HG02798 (cell line): Measurements from ENCODE around the gene TBK1.
"Not testable (repeated sequence)": the region's sequence is repeated elsewhere in the genome, so short reads cannot be mapped to it uniquely, and the experiment has no call there.

Experiments used
- ATAC-seq: cut with Tn5 transposase; IDR thresholded peaks from one replicate; pipeline ENCODE4 v1.9.1; 2021; ENCODE audit warnings: mild to moderate bottlenecking; ENCODE audit not compliant: unreplicated experiment, poor library complexity

Gene TBK1

DNA sequence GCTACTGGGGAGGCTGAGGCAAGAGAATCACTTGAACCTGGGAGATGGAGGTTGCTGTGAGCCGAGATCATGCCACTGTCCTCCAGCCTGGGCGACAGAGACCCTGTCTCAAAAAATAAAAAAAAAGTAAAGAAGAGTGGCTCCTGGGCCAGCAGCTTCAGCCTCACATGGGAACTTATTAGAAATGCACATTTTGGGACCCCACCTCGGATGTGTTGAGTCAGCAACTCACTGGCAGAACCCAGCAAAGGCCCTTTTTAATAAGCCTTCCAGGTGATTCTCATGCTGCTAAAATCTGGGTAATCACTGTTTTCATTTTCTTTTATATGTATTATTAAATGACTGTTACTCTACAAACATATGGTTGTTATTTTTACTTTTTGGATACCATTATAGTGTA is 41.6 kb downstream of the TBK1 start:
- no peak for ATAC-seq

- no peak for ATAC-seq
Measured at GRCh38 chr12:64494998-64495729, 43.2 kb downstream of the TBK1 start.

GRCh38 chr12:64496839-64497400 is 45.0 kb downstream of the TBK1 start:
- no peak for ATAC-seq

DNA sequence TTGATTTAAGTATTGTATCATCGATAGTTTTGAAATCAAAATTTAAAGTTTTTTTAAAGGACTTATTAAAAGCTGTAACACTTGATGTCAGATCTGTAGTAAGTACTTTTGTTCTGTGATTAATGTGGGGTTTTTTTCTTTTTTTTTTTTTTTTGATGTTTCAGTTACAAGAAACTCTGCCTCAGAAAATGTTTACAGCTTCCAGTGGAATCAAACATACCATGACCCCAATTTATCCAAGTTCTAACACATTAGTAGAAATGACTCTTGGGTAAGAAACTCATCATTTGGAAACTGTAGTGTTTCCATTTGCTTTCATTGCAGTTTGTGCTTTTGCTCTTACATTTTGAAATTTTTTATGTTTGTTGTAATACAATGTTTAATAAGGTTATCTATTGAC is 45.6 kb downstream of the TBK1 start:
- ATAC-seq: no peak

GRCh38 chr12:64497903-64498302 is 46.0 kb downstream of the TBK1 start:
- ATAC-seq: no peak

DNA sequence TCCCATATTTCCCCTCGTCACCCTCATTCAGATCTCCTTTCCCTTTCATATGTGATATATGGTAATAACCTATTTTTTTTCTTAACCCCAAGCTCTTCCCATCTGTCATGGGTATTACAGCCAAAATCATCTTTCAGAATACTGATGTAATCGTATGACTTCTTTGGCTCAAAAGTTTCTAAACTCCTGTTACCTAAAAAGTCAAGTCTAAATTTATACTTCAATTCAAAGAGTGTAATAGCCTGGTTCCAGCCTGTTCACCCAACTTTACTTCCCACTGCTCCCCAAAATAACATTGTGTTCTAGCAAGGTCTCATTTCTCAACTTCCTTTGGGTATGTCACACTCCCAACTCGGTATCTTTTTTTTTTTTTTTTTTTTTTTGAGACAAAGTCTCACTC is 48.5 kb downstream of the TBK1 start:
- no peak for ATAC-seq

GRCh38 chr12:64501486-64501885 is 49.6 kb downstream of the TBK1 start:
- ATAC-seq: no peak

DNA sequence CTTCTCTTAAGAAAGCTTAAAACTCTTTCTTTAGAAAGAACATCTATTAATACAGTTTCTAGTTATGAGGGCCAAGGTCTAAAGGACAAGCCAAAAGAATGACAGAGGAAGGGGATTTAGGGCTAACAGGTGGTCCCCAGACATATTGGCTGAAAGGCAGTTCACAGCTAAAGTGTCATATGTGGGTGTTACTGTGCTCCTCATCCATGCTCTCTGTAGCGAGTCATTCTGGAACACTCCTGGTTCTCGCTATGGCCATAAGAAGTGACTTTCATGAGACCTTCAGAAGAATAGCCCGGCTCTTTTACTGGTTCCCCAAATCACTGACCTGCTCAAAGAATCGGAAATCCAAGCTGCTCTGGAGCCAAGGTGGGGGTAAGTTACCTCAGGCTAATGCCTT is 55.0 kb downstream of the TBK1 start:
- no peak for ATAC-seq

- ATAC-seq: no peak
Measured at GRCh38 chr12:64510667-64511066, 58.7 kb downstream of the TBK1 start.

DNA sequence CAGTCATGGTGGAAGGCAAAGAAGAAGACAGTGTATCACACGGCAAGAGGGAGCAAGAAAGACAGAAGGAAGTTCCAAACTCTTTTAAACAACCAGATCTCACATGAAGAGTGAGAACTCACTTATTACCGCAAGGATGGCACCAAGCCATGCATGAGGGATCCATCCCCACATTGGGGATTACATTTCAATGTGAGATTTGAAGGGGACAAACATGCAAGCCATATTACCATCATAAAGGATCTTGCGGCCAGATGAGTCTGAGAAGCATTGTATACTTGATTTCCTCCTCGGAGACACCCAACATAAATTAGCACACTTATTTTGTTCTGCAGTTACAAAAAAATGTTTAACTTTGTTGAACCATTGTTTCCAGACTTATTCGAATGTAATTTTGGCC is 66.5 kb downstream of the TBK1 start:
- ATAC-seq: no peak

DNA sequence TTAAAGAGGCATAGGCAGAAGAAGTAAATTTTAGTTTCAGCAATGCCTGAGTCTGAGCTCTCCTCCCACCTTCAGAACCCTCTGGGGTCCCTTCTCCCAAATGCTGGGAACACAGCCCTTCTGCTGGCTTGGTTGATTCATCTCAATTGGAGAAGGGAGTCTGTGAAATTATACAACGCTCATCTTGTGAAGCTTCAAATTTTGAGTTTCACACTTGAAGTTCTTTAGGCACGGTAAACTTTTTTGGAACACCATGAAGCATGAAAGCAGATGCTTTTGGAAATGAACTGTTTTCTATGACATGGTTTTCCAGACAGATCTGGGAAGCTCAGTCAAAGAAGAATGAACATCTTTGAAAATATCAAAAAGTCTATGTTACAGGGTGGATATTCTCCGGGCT is 69.9 kb downstream of the TBK1 start:
- ATAC-seq: no peak

- ATAC-seq: no peak
Measured at GRCh38 chr12:64522316-64522715, 70.4 kb downstream of the TBK1 start.

DNA sequence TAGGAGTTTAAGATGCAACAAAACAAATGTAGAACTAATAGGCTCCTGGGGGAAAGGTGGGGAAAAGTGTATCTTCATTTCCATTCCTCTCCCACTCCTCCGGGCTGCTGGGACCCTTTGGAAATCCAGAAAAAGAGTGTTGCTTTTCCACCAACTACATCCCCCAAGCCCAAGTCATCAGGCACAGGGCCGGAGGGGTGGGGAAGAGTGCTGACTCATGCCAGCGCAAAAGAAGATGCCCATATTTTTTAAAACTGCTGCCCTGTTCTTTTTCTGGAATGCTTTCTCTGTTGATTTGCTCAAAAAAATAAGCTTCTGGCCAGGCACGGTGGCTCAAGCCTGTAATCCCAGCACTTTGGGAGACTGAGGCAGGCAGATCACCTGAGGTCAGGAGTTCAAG is 70.9 kb downstream of the TBK1 start:
- no peak for ATAC-seq

DNA sequence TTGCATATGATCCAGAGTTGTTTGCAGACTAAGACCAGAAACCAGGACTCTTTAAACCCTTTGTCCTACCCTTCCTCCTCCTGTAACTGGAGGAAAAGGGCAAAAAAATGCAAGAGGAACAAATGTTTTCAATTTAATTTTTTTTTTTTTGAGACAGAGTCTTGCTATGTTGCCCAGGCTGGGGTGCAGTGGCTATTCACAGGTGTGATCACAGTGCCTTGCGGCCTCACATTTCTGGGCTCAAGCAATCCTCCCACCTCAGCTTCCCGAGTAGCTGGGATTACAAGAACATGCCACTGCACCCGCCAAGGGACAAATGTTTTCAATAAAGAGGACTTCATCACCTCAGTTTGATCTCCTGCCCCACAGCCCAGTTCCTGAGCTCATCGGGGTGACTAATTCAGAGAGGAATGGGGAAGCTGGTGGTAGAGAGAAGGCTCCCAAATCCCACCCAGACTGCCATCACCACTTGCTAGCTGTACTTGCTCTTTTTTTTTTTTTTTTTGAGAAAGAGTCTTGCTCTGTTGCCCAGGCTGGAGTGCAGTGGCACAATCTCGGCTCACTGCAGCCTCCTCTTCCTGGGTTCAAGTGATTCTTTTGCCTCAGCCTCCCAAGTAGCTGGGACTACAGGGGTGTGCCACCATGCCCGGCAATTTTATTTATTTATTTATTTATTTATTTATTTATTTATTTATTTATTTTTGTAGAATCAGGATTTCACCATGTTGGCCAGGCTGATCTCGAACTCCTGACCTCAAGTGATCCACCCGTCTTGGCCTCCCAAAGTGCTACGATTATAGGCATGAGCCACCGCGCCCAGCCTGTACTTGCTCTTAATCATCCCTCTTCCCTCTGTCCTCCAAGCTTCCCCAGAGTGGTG is 71.9 kb downstream of the TBK1 start:
- ATAC-seq: not testable (repeated sequence)

DNA sequence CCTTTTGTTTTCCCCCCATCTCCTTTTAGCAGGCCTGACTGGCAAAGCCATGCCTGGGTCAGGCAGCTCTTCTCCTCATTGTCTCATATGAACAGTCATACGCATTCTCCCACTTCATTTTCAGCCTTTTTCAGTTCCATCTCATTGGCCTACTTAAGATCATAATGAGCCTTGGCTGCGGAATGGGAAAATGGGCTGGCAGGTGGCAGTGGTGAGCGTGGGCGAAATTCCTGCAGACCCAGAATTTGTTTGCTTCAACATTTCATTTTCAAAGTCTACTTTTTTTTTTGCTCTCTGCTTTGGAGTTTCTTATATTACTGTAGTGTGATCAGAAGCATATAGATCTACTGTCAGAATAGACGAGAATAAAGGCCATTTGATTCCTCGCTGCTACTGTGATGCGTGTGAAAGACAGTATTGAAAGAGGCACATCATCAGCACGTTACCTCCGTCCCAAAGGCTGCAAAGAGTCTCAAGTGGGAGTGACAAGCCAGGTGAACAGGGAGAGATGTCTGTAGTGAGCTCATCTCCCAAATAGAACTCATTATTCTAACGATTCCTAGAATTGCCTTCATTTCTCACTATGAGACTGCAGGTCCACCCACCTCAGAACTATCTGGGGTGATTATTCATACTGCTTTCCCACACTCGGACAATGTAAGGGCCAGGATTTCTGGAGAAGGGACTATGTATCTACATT is 73.7 kb downstream of the TBK1 start:
- no peak for ATAC-seq

- no peak for ATAC-seq
Measured at GRCh38 chr12:64526859-64527258, 74.9 kb downstream of the TBK1 start.

GRCh38 chr12:64528616-64529015 is 76.7 kb downstream of the TBK1 start:
- no peak for ATAC-seq

DNA sequence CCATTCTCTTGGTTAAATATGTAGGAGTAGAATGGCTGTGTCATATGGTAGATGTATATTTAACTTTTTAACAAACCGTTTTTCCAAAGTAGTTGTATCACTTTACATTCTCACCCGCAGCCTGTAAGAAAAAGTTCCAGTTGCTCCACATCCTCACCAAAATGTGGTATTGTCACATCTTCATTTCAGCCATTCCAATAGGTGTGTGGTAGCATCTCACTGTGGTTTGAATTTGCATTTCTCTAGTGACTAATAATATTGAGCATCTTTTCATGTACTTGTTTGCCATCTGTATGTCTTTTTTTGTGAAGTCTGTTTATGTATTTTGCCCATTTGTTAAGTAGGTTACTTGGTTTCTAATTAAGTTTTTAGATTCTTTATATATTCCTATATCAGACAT is 78.6 kb downstream of the TBK1 start:
- no peak for ATAC-seq

DNA sequence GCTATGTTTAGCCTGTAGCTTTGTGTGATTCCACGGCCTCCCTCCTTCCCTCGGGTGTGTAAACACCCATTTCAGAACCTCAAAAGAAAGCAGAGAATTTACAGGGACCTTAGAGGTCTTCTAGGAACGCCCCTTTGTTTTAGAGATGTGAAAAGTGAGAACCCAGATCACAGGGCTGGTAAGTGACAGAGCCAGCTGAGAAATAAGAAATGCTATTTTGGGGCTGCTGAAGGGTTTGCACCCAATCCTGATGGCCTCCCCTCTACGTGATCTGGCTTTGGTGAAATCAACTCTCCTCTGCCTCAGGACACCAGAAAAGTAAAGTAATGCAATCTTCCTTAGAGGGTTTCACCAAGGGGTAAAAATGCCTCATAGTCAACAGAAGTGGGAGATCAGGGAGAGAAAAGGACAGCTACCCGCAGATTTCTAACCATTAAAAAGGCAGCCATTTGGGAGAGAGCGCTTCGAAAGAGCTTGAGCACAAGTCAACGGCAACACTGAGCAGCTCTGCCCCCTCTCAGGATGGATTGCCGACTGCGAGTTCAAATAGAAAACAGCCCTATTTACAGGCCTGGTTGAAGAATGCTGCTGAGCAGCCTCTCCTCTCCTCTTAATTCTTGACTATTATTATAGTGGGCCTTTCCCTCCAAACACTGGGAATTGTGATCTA is 79.9 kb downstream of the TBK1 start:
- peak; percentile 54 for ATAC-seq

DNA sequence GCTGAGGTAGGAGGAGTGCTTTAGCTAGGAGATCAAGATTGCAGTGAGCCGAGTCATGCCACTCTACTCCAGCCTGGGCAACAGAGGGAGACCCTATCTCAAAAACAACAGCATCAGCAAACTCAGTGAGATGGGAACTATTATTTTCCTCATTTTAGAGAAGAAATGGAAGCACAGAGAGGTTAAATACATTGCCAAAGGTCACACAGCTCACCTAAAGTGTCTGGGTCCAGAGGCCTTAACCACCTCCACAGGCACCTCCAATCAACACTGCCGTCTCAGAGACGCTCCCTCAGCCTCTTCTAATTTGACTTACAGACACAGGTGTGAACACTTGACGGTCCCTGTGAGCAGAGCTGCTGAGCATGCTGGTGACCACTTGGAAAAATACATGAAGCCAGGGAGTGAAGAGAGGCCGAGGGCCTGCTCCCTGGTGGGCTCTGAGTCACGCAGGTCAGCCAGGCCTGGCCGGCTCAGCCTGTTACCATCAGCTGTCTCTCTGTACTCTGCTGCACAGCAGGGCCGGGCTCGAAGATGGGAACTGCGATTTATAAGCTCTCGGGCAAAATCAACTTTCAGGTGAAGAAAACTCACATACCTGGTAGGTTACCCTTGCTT is 80.9 kb downstream of the TBK1 start:
- no peak for ATAC-seq
